NCI-H82 treated with DMSO at 0.1 percent for 48 hours (cell line): Measurements from ENCODE around the gene RAD50.
"Not testable (repeated sequence)": the region's sequence is repeated elsewhere in the genome, so short reads cannot be mapped to it uniquely, and the experiment has no call there.

Experiments
- DNase-seq: peaks from one replicate; lab custom pipeline; 2025; ENCODE audit not compliant: unreplicated experiment; lab: John Stamatoyannopoulos, UW

RAD50 gene

GRCh38 chr5:132556153-132556762 lies 519 bp upstream of the RAD50 start:
- no peak for DNase-seq

GRCh38 chr5:132557478-132558172 lies 848 bp downstream of the RAD50 start:
- no peak for DNase-seq

GRCh38 chr5:132559383-132560060 lies 2.7 kb downstream of the RAD50 start:
- no peak for DNase-seq

GRCh38 chr5:132561601-132562000 lies 4.8 kb downstream of the RAD50 start:
- no peak for DNase-seq

GRCh38 chr5:132564555-132564954 lies 7.8 kb downstream of the RAD50 start:
- not testable (repeated sequence) for DNase-seq

GRCh38 chr5:132566657-132567056 lies 9.9 kb downstream of the RAD50 start:
- no peak for DNase-seq

GRCh38 chr5:132576123-132576522 lies 19.3 kb downstream of the RAD50 start:
- no peak for DNase-seq

- DNase-seq, result not testable (repeated sequence)
Observed at GRCh38 chr5:132584560-132584959, 27.8 kb downstream of the RAD50 start.

- DNase-seq, result no peak
Observed at GRCh38 chr5:132586063-132586462, 29.3 kb downstream of the RAD50 start.

- no peak for DNase-seq
Observed at GRCh38 chr5:132589467-132589866, 32.7 kb downstream of the RAD50 start.

GRCh38 chr5:132591145-132591544 lies 34.4 kb downstream of the RAD50 start:
- DNase-seq, result no peak

- no peak for DNase-seq
Observed at GRCh38 chr5:132592521-132592920, 35.7 kb downstream of the RAD50 start.

- no peak for DNase-seq
Observed at GRCh38 chr5:132594170-132594569, 37.4 kb downstream of the RAD50 start.

GRCh38 chr5:132595624-132596023 lies 38.8 kb downstream of the RAD50 start:
- no peak for DNase-seq

- DNase-seq, result no peak
Observed at GRCh38 chr5:132601071-132601728, 44.4 kb downstream of the RAD50 start.

GRCh38 chr5:132607095-132607494 lies 50.3 kb downstream of the RAD50 start:
- DNase-seq, result no peak

GRCh38 chr5:132608107-132608506 lies 51.3 kb downstream of the RAD50 start:
- DNase-seq, result no peak

GRCh38 chr5:132611965-132612364 lies 55.2 kb downstream of the RAD50 start:
- DNase-seq, result no peak

- no peak for DNase-seq
Observed at GRCh38 chr5:132612846-132613245, 56.1 kb downstream of the RAD50 start.

- no peak for DNase-seq
Observed at GRCh38 chr5:132621699-132622098, 64.9 kb downstream of the RAD50 start.

- no peak for DNase-seq
Observed at GRCh38 chr5:132622608-132623007, 65.8 kb downstream of the RAD50 start.

GRCh38 chr5:132627470-132627869 lies 70.7 kb downstream of the RAD50 start:
- no peak for DNase-seq
